Neuron (in vitro differentiated cells): ENCODE measurements around the gene AGO3.
"Not testable (repeated sequence)": the region's sequence is repeated elsewhere in the genome, so short reads cannot be mapped to it uniquely, and the experiment has no call there.

Experiments used
- H2AFZ ChIP-seq: one replicate; pipeline ENCODE4 v1.6.1; 2013; ENCODE audit warnings: low read depth, mild to moderate bottlenecking, inconsistent platforms, low read length, moderate library complexity
- H3K27me3 ChIP-seq: one replicate; pipeline ENCODE4 v1.6.1; 2013; ENCODE audit warnings: low read length; ENCODE audit not compliant: insufficient read depth
- H3K36me3 ChIP-seq: one replicate; pipeline ENCODE4 v1.6.1; 2013; ENCODE audit warnings: low read length; ENCODE audit not compliant: insufficient read depth
- H3K4me1 ChIP-seq: one replicate; pipeline ENCODE4 v1.6.1; 2013; ENCODE audit warnings: low read length; ENCODE audit not compliant: insufficient read depth
- H3K4me3 ChIP-seq: 2 replicates; pipeline ENCODE4 v1.5.1; 2013; ENCODE audit warnings: mild to moderate bottlenecking, low read length, moderate library complexity
- H3K9me3 ChIP-seq: one replicate; pipeline ENCODE4 v1.6.1; 2013; ENCODE audit warnings: low read length

AGO3 gene

DNA sequence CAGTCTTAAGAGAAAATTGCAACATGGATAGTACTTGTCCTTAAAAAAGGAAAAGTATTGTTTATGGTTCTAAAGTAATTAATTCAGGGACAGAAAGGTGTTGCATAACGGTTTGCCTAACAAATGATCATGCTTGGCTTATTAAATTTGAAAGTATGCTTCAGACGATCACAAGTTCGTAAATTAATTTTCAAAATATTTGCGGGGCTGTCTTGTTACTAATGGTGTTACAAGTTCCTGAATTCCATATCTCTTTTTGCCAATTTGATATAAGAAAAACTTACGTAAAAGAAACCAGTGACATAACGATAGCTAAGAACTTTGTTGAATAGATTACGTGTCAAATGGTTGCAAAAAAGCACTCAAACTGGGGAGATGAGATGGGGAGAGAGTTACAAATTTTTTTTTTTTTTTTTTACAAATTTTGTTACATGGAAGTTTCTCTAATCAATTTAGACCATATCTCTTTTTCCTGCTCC is 1.3 kb downstream of the AGO3 start:
- peak overlapping the region; percentile 99 for H3K4me3 ChIP-seq

DNA sequence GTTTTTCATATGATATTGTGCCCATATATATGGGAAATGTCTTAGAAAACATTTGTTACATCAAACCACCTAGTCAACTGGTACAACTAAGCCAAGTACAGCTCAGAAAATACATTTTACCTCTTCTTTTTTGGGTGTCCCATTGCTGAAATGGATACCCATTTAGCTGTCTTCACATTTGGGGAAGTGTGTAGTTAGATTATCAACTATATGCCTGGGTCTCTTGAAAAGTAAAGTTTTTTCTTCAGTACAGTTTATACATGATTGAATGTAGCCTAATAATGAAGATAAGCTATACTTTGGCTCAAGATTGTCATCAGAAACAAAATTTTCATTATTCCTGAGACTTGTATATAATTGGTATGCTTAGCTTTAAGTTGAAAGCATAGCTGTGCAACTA is 2.0 kb downstream of the AGO3 start:
- Histone ChIP-seq H3K27me3 (no peaks in the 10 kb centered on the region), H3K4me1 (peaks cover 40% of the 10 kb centered on the region), H3K9me3 (no peaks in the 10 kb centered on the region), H3K4me3 (peak overlapping the region; percentile 99), H2AFZ (no peak overlapping the region), H3K36me3 (peaks cover 2% of the 10 kb centered on the region)

More for the DNA sequence above, 1.3 kb downstream of the AGO3 start:
- Histone ChIP-seq H3K4me1 (peaks cover 40% of the 10 kb centered on the region), H2AFZ (no peak overlapping the region), H3K9me3 (no peaks in the 10 kb centered on the region), H3K27me3 (no peaks in the 10 kb centered on the region), H3K36me3 (peaks cover 2% of the 10 kb centered on the region)

DNA sequence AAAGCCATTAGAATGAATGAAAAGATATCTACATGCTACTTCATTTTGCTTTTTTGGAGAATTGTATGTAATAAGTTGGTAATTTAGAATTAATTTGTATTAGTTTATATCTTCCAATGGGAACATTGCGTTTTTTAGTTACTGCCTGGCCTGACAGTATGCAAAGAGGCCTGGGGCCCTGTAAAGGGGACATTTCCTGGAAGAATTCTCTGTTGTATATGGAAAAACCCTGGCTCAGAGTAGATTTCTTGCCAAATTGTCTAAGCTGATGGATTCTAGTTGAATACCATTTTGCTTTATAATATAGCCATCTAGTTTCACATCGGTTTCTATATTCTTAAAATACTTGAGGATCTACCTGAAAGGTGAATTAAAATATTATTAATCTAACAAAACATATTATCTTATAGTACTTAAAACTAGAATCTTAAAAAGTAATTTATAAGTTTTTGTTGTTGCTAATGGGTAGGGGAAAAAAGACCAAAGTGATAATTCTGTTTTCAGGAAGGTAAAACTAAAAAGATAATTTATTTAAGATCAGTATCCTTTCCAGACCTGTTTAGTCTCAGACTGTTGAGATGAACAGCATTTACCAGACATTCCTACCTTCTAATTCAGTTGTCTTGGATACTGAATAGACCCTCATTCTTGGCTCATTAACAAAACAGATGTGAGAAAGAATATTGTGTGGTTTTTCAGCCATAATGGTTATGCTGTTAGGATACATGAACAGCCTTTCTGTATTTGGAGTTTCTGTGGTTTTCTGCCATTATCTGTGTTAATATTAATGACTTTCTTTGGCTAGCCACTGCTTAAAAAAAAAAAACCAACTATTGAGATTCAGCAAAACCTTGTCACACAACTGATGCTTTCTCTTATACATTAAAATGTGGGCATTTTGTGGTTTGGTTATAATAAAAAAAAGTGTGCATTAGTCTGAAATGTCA is 4.8 kb downstream of the AGO3 start:
- Histone ChIP-seq H2AFZ (no peak overlapping the region), H3K9me3 (no peaks in the 10 kb centered on the region), H3K4me3 (peak overlapping the region; percentile 27), H3K4me1 (peaks cover 33% of the 10 kb centered on the region), H3K27me3 (no peaks in the 10 kb centered on the region), H3K36me3 (peaks cover 5% of the 10 kb centered on the region)

GRCh38 chr1:35936838-35937237 is 5.9 kb downstream of the AGO3 start:
- Histone ChIP-seq H2AFZ (no peak overlapping the region), H3K27me3 (no peaks in the 10 kb centered on the region), H3K36me3 (peaks cover 8% of the 10 kb centered on the region), H3K9me3 (no peaks in the 10 kb centered on the region), H3K4me3 (no peak overlapping the region), H3K4me1 (peaks cover 33% of the 10 kb centered on the region)

- H3K27me3 ChIP-seq, result no peaks in the 10 kb centered on the region
- peaks cover 8% of the 10 kb centered on the region for H3K36me3 ChIP-seq
- H3K4me3 ChIP-seq, result no peak overlapping the region
- H2AFZ ChIP-seq, result no peak overlapping the region
- no peaks in the 10 kb centered on the region for H3K9me3 ChIP-seq
- H3K4me1 ChIP-seq, result peaks cover 19% of the 10 kb centered on the region
Observed at GRCh38 chr1:35939484-35939883, 8.6 kb downstream of the AGO3 start.

- Histone ChIP-seq H3K36me3 (peaks cover 21% of the 10 kb centered on the region), H3K27me3 (no peaks in the 10 kb centered on the region), H3K4me3 (no peak overlapping the region), H3K4me1 (no peaks in the 10 kb centered on the region), H2AFZ (no peak overlapping the region), H3K9me3 (no peaks in the 10 kb centered on the region)
Observed at GRCh38 chr1:35945327-35945726, 14.4 kb downstream of the AGO3 start.

- no peaks in the 10 kb centered on the region for H3K4me1 ChIP-seq
- H3K9me3 ChIP-seq, result no peaks in the 10 kb centered on the region
- H3K36me3 ChIP-seq, result peaks cover 18% of the 10 kb centered on the region
- no peak overlapping the region for H3K4me3 ChIP-seq
- no peaks in the 10 kb centered on the region for H3K27me3 ChIP-seq
- no peak overlapping the region for H2AFZ ChIP-seq
Observed at GRCh38 chr1:35947547-35947946, 16.6 kb downstream of the AGO3 start.

DNA sequence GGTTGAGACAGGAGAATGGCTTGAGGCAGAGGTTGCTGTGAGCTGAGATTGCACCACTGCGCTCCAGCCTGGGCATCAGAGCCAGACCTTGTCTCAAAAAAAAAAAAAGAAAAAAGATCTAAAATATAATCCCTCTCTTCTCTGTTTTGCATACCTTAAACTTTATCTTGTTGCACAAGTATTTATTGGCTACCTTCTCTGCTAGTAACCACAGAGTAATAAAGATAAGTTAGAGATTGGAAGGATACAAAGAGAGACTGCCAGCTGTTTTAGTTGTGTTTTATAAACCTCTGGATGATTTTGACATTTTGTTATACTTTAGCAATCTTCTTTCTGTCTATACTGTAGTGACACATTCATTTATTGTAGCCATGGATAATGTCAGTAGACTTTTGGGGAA is 27.7 kb downstream of the AGO3 start:
- Histone ChIP-seq H3K9me3 (no peaks in the 10 kb centered on the region), H3K4me1 (no peaks in the 10 kb centered on the region), H2AFZ (no peak overlapping the region), H3K27me3 (no peaks in the 10 kb centered on the region), H3K4me3 (no peak overlapping the region), H3K36me3 (peaks cover 3% of the 10 kb centered on the region)

DNA sequence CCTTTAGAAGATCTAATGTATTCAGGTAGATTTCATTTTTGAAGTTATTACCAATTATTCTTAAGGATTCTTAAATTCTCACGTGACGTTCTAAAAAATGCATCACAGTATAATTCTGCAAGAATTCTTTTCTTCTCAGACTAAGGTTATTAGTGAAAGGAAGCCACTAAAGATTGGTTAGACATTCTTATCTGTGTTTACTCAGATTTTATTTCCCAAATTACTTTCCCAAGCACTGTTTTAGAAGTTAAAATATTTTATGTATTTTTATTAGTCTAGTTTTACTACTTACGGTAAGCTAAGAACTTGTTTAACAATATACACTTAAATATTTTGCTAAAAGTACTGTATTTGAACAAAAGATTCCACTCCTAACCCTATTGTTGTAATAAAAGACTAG is 28.4 kb downstream of the AGO3 start:
- Histone ChIP-seq H3K4me1 (no peaks in the 10 kb centered on the region), H2AFZ (no peak overlapping the region), H3K4me3 (no peak overlapping the region), H3K27me3 (no peaks in the 10 kb centered on the region), H3K9me3 (no peaks in the 10 kb centered on the region), H3K36me3 (peaks cover 3% of the 10 kb centered on the region)

- Histone ChIP-seq H3K27me3 (no peaks in the 10 kb centered on the region), H3K4me3 (no peak overlapping the region), H3K36me3 (peaks cover 13% of the 10 kb centered on the region)
Observed at GRCh38 chr1:35962952-35963351, 32.0 kb downstream of the AGO3 start.

GRCh38 chr1:35964277-35964676 is 33.4 kb downstream of the AGO3 start:
- H3K4me3 ChIP-seq, H3K27me3 ChIP-seq, H3K4me1 ChIP-seq: not testable (repeated sequence)

More at GRCh38 chr1:35962952-35963351, 32.0 kb downstream of the AGO3 start:
- Histone ChIP-seq H3K4me1 (no peaks in the 10 kb centered on the region), H3K9me3 (no peaks in the 10 kb centered on the region), H2AFZ (no peak overlapping the region)

GRCh38 chr1:35968396-35968795 is 37.5 kb downstream of the AGO3 start:
- Histone ChIP-seq H3K4me3 (no peak overlapping the region), H3K27me3 (no peaks in the 10 kb centered on the region), H2AFZ (no peak overlapping the region), H3K4me1 (no peaks in the 10 kb centered on the region), H3K9me3 (no peaks in the 10 kb centered on the region), H3K36me3 (peaks cover 36% of the 10 kb centered on the region)

More at GRCh38 chr1:35964277-35964676, 33.4 kb downstream of the AGO3 start:
- not testable (repeated sequence) for H2AFZ ChIP-seq, H3K9me3 ChIP-seq
- peaks cover 21% of the 10 kb centered on the region for H3K36me3 ChIP-seq

DNA sequence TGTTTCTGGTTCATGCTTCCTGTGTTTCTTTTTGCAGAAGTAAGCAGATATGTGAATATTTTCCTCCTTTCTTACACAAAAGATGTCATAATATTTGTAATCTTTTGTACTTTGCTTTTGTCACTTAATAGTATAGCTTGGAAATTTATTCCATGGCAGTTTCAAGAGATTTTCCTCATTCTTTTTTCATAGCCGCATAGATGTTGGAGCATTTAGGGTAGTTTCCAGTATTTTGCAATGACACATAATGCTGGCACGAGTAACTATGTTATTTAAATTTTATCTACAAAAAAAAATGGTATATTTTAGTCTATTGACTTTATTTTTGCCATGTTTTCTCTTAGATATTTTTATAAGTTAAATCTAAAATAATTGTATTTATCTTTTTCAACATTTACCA is 40.7 kb downstream of the AGO3 start:
- peaks cover 59% of the 10 kb centered on the region for H3K36me3 ChIP-seq
- no peaks in the 10 kb centered on the region for H3K9me3 ChIP-seq
- H3K27me3 ChIP-seq, result no peaks in the 10 kb centered on the region
- H3K4me3 ChIP-seq, result no peak overlapping the region
- H3K4me1 ChIP-seq, result no peaks in the 10 kb centered on the region
- no peak overlapping the region for H2AFZ ChIP-seq
